Stomach (tissue), 9 donors: Measurements from ENCODE around the gene PROSER3. TPM values are rescaled to one million over a fixed set of nuclear protein-coding genes. Genes with fewer than 3 reads are reported as not detected.

Experiments
- DNase-seq, 2 donors: peaks; one replicate each; pipeline versions ENCODE4 v3.0.0 to v3.0.0-alpha.2; 2013 to 2019
- H3K27ac ChIP-seq, 5 donors: fragments of 200-600 bp in 4 of 5; sonication (generic) in 4 of 5; one replicate each; pipeline ENCODE4 v1.5.1; 2013 to 2019; ENCODE audit warnings: mild to moderate bottlenecking in 1 of 5, moderate library complexity in 1 of 5
- H3K27me3 ChIP-seq, 3 donors: fragments of 200-600 bp; sonication (generic); one replicate each; pipeline ENCODE4 v1.5.1; 2017 to 2019; ENCODE audit warnings: mixed run types in 1 of 3
- H3K36me3 ChIP-seq, 4 donors: fragments of 200-600 bp; sonication (generic); 1 replicate in 3 of 4; 2 replicates in 1 of 4; pipeline ENCODE4 v1.5.1; 2016 to 2019
- H3K4me1 ChIP-seq, 4 donors: fragments of 200-600 bp; sonication (generic); one replicate each; pipeline ENCODE4 v1.5.1; 2016 to 2019
- H3K4me3 ChIP-seq, 4 donors: fragments of 200-600 bp; sonication (generic) in 3 of 4; one replicate each; pipeline ENCODE4 v1.5.1; 2016 to 2019; ENCODE audit warnings: mild to moderate bottlenecking in 1 of 4
- H3K9me3 ChIP-seq, 4 donors: fragments of 200-600 bp; sonication (generic); one replicate each; pipeline ENCODE4 v1.5.1; 2016 to 2019
- EP300 ChIP-seq: sonication (generic); formaldehyde crosslinking; IDR thresholded peaks from one replicate; pipeline ENCODE4 v1.6.1; 2017; ENCODE audit warnings: antibody characterized with exemption
- POLR2A ChIP-seq, 4 donors: fragments of 450-650 bp; IDR thresholded peaks; one replicate each; pipeline ENCODE4 v1.6.1; 2016; ENCODE audit warnings: antibody characterized with exemption in 4 of 4, control low read depth in 2 of 4, mild to moderate bottlenecking in 1 of 4, moderate library complexity in 1 of 4
- POLR2AphosphoS5 ChIP-seq, 3 donors: sonication (generic); formaldehyde crosslinking; IDR thresholded peaks; one replicate each; pipeline ENCODE4 v1.6.1; 2016; ENCODE audit warnings: antibody characterized with exemption in 3 of 3
- WGBS, 5 donors: extraction: QIAGEN DNeasy Blood & Tissue Kit in 3 of 5; methylation state at CpG; one replicate each; pipeline versions ENCODE4 v1.1.5 to v1.1.7; 2013 to 2018; 5-methylcytosine and 5-hydroxymethylcytosine counted together
- intact Hi-C: fragments of 100-400 bp; cut with DNase I; formaldehyde crosslinking; loops from one replicate; pipeline ENCODE4 v1.15.1; 2023; ENCODE audit warnings: low total_unique reads
- polyA plus RNA-seq, 3 donors: library from polyadenylated mRNA; stranded (reverse); fragments of 200-250 nt; gene quantifications; one replicate each; pipeline ENCODE4 v1.2.3, GENCODE V29; 2013
- total RNA-seq, 5 donors: library from RNA; depleted of rRNA; stranded (reverse); fragments of >200 nt; gene quantifications; one replicate each; pipeline versions ENCODE4 v1.1.0 to v1.2.3, GENCODE V29; 2014 to 2016
- TF ChIP-seq, protein P1 (sequence below), 7 experiments: fragments of 450-650 bp in 4 of 7; fragments of 200-600 bp in 3 of 7; sonication (generic) in 3 of 7; IDR thresholded peaks; one replicate each; pipeline ENCODE4 v1.5.1; 2016 to 2019; ENCODE audit warnings: antibody characterized with exemption in 7 of 7, control low read depth in 2 of 7, mild to moderate bottlenecking in 1 of 7
- donor health status: healthy with polysubstance abuse.
- donor health status: Bipolar disorder and iron deficiency.
- donor health status: healthy.

The PROSER3 gene
- total and polyA plus RNA-seq, 8 donors, result 3.6 to 61.3 (median 10.5) TPM

DNA sequence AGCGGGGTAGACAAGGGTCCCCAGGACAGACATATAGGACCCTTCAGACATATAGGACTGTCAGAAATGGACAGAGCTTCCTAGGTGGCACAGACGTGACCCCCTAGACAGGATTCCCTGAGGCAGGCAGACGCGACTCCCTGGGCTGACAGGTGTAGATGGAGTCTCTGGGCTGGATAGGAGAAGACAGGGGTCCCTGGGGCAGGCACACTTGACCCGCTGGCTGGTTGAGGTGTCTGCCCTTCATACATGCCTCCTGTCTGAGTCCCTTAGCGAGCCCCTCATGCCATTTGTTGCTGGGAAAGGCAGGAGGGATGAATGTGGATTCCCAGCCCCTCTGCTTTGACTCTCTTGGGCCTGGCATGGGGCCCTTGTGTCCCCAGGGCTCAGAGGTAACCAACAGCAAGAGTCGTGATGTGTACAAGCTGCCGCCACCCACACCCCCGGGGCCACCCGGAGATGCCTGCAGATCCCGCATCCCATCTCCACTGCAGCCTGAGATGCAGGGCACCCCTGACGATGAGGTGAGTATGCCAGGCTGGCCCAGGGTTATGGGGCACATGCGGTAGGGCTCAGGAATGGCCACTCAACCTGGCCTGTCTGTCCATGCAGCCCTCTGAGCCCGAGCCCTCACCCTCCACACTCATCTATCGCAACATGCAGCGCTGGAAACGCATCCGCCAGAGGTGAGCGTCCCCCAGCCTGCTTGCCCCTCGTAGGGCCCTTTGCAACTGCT, 4.2 kb upstream of the PROSER3 start:
- H3K4me1 ChIP-seq, result peaks cover 41 to 67% (median 52%) of the 10 kb centered on the region in 4 donors

DNA sequence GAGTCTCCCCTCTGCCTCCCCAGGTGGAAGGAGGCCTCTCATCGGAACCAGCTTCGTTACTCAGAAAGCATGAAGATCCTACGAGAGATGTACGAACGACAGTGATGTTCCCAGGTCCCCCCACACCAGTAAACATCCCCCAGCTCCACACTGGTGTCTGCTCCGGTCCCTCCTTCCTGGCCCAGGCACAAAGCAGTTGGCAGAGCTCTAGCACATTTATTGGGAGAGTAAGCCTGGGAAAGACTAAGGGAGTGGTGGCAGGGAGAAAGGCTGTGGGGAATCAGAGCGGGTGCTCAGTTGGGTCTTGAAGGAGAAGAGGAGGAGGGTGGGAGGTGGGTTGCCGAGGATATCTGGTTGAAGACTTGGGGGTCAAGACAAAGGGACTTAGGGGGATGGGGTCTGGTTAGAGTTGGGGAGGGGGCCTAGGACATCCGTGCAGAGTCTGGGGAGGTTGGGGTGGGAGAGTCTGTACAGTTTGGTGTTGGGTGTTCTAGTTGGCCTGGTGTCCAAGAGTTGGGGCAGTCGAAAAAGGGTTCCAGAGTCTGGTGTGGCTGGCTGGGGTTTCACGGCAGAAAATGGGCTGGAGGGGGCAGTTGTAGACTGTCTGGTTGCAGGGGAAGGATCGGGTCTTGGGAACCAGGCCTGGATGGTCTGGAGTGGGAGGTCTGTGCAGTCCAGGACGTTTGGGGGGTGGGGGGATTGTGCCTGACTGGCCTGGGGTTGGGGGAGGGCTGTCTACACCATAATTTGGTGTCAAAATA, 3.4 kb upstream of the PROSER3 start:
- TF ChIP-seq, protein P1, sequence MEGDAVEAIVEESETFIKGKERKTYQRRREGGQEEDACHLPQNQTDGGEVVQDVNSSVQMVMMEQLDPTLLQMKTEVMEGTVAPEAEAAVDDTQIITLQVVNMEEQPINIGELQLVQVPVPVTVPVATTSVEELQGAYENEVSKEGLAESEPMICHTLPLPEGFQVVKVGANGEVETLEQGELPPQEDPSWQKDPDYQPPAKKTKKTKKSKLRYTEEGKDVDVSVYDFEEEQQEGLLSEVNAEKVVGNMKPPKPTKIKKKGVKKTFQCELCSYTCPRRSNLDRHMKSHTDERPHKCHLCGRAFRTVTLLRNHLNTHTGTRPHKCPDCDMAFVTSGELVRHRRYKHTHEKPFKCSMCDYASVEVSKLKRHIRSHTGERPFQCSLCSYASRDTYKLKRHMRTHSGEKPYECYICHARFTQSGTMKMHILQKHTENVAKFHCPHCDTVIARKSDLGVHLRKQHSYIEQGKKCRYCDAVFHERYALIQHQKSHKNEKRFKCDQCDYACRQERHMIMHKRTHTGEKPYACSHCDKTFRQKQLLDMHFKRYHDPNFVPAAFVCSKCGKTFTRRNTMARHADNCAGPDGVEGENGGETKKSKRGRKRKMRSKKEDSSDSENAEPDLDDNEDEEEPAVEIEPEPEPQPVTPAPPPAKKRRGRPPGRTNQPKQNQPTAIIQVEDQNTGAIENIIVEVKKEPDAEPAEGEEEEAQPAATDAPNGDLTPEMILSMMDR (IDR thresholded peaks at IDR 0.05), result no peak
- no peak for TF ChIP-seq EP300
- TF ChIP-seq POLR2AphosphoS5 (IDR thresholded peaks at IDR 0.05), result no peak
- no peak for TF ChIP-seq POLR2A (IDR thresholded peaks at IDR 0.05)
- H3K4me3 ChIP-seq, result peak overlapping the region in 3 of 4 donors; percentile 74 to 90 (median 88)
- H3K36me3 ChIP-seq, result peaks cover 16 to 43% (median 32%) of the 10 kb centered on the region in 4 donors
- 74 to 88% (median 80%) methylated on average over 13 of the region's 13 CpGs for WGBS, 5 donors
- H3K9me3 ChIP-seq, result no peaks in the 10 kb centered on the region
- peak overlapping the region in 4 of 5 donors; percentile 91 to 99 (median 98) for H3K27ac ChIP-seq
- intact Hi-C loops, result no loop called here
- H3K4me1 ChIP-seq, result peaks cover 41 to 67% (median 51%) of the 10 kb centered on the region in 4 donors
- peaks cover 0 to 16% (median 0%) of the 10 kb centered on the region in 3 donors for H3K27me3 ChIP-seq
- peak in 1 of 2 donors; percentile 32 for DNase-seq

More for the DNA sequence above, 4.2 kb upstream of the PROSER3 start:
- TF ChIP-seq, protein P1 (IDR thresholded peaks at IDR 0.05), result no peak
- no peak for TF ChIP-seq POLR2A (IDR thresholded peaks at IDR 0.05)
- TF ChIP-seq EP300, result no peak
- TF ChIP-seq POLR2AphosphoS5 (IDR thresholded peaks at IDR 0.05), result no peak
- H3K9me3 ChIP-seq, result no peaks in the 10 kb centered on the region
- peaks cover 0 to 16% (median 0%) of the 10 kb centered on the region in 3 donors for H3K27me3 ChIP-seq
- H3K4me3 ChIP-seq, result no peak overlapping the region
- intact Hi-C loops, result no loop called here
- peaks cover 16 to 38% (median 32%) of the 10 kb centered on the region in 4 donors for H3K36me3 ChIP-seq
- H3K27ac ChIP-seq, result peak overlapping the region in 4 of 5 donors; percentile 91 to 99 (median 98)
- DNase-seq, result no peak
- 86 to 95% (median 90%) methylated on average over 17 to 20 of the region's 20 CpGs for WGBS, 5 donors

DNA sequence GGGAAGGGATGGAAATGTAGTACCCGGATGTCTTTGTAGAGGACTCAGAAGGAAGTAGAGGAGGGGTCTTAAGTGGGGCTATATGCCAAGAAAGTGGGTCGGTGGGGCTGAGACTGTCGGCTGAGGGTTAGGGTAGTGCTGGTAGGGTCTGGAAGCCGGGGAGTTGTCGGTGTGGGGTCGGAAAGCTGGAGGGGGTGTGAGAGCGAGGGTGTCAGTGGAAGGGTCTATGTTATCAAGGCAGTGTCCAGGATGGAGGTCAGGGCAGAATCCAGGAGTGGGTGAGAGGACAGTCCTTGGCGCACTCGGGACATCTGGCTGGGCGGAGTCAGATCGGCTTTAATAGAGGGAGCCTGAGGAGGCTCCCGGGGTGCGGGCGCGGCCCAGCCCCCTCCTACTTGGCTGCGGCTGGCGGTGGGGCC, 2.8 kb upstream of the PROSER3 start:
- H3K27ac ChIP-seq, result peak overlapping the region; percentile 43 to 99 (median 98)
- H3K4me1 ChIP-seq, result peaks cover 37 to 64% (median 50%) of the 10 kb centered on the region in 4 donors
- DNase-seq, result no peak
- 31 to 44% (median 35%) methylated on average over 11 to 17 of the region's 17 CpGs for WGBS, 5 donors
- no peaks in the 10 kb centered on the region for H3K9me3 ChIP-seq
- H3K4me3 ChIP-seq, result peak overlapping the region; percentile 74 to 90 (median 86)
- intact Hi-C loops, result no loop called here
- H3K27me3 ChIP-seq, result peaks cover 0 to 16% (median 0%) of the 10 kb centered on the region in 3 donors
- H3K36me3 ChIP-seq, result peaks cover 16 to 46% (median 32%) of the 10 kb centered on the region in 4 donors
- TF ChIP-seq POLR2A (IDR thresholded peaks at IDR 0.05), result no peak
- no peak for TF ChIP-seq EP300
- TF ChIP-seq, protein P1 (IDR thresholded peaks at IDR 0.05), result no peak
- TF ChIP-seq POLR2AphosphoS5 (IDR thresholded peaks at IDR 0.05), result no peak
